ENCODE data around the gene MCM5.

The MCM5 gene

GRCh38 chr22:35413624-35414023, 13.7 kb downstream of the MCM5 start:
- no peak overlapping the region for H3K4me3 ChIP-seq (ENCODE audit: low read length)

GRCh38 chr22:35417606-35418005, 17.7 kb downstream of the MCM5 start:
- H3K4me1 ChIP-seq (ENCODE audit: control insufficient read depth, low read length), result no peaks in the 10 kb centered on the region
- H3K36me3 ChIP-seq (ENCODE audit: control insufficient read depth, low read length), result peaks cover 94% of the 10 kb centered on the region
- no peak overlapping the region for H3K4me3 ChIP-seq (ENCODE audit: low read length)
- no peak overlapping the region for H3K4me2 ChIP-seq (ENCODE audit: low read length)
- TF ChIP-seq EZH2phosphoT487 (IDR thresholded peaks at IDR 0.05; ENCODE audit: borderline replicate concordance, low read length) (no peak), CTCF (IDR thresholded peaks at IDR 0.05; ENCODE audit: low read depth, low read length, poor library complexity, severe bottlenecking) (no peak)
- no peaks in the 10 kb centered on the region for H3K27me3 ChIP-seq (ENCODE audit: control insufficient read depth, low read length)
- no peaks in the 10 kb centered on the region for H3F3A ChIP-seq (ENCODE audit: control insufficient read depth, insufficient read depth)
- H4K20me1 ChIP-seq (ENCODE audit: control insufficient read depth, insufficient read depth, low read depth, low read length), result 0 out of 2 replicates have a peak, but pooled peaks cover 4% of the 10 kb centered on the region
- H3K27ac ChIP-seq (ENCODE audit: low read depth, low read length), result no peak overlapping the region
- H3K9me2 ChIP-seq (replicated peaks; ENCODE audit: control insufficient read depth, low read length), result no peaks in the 10 kb centered on the region
- peaks cover 12% of the 10 kb centered on the region for H3K79me2 ChIP-seq (ENCODE audit: control insufficient read depth, low read length)
- no peaks in the 10 kb centered on the region for H3K9me3 ChIP-seq (ENCODE audit: control insufficient read depth, insufficient read depth, low read length)

More at GRCh38 chr22:35413624-35414023, 13.7 kb downstream of the MCM5 start:
- H3K4me1 ChIP-seq (ENCODE audit: control insufficient read depth, low read length), result peaks cover 32% of the 10 kb centered on the region
- H3K9me2 ChIP-seq (replicated peaks; ENCODE audit: control insufficient read depth, low read length), result no peaks in the 10 kb centered on the region
- TF ChIP-seq EZH2phosphoT487 (IDR thresholded peaks at IDR 0.05; ENCODE audit: borderline replicate concordance, low read length), result no peak
- TF ChIP-seq CTCF (IDR thresholded peaks at IDR 0.05; ENCODE audit: low read depth, low read length, poor library complexity, severe bottlenecking), result no peak
- H3K79me2 ChIP-seq (ENCODE audit: control insufficient read depth, low read length), result peaks cover 34% of the 10 kb centered on the region
- H3K4me2 ChIP-seq (ENCODE audit: low read length), result no peak overlapping the region
- 0 out of 2 replicates have a peak, but pooled peaks cover 7% of the 10 kb centered on the region for H4K20me1 ChIP-seq (ENCODE audit: control insufficient read depth, insufficient read depth, low read depth, low read length)
- peaks cover 19% of the 10 kb centered on the region for H3F3A ChIP-seq (ENCODE audit: control insufficient read depth, insufficient read depth)
- H3K36me3 ChIP-seq (ENCODE audit: control insufficient read depth, low read length), result peaks cover 93% of the 10 kb centered on the region
- no peak overlapping the region for H3K27ac ChIP-seq (ENCODE audit: low read depth, low read length)
- no peaks in the 10 kb centered on the region for H3K9me3 ChIP-seq (ENCODE audit: control insufficient read depth, insufficient read depth, low read length)
- H3K27me3 ChIP-seq (ENCODE audit: control insufficient read depth, low read length), result no peaks in the 10 kb centered on the region

GRCh38 chr22:35418088-35418487, 18.1 kb downstream of the MCM5 start:
- Histone ChIP-seq H3K79me2 (ENCODE audit: control insufficient read depth, low read length) (peaks cover 10% of the 10 kb centered on the region), H3K9me2 (replicated peaks; ENCODE audit: control insufficient read depth, low read length) (no peaks in the 10 kb centered on the region), H3K27me3 (ENCODE audit: control insufficient read depth, low read length) (no peaks in the 10 kb centered on the region), H3K36me3 (ENCODE audit: control insufficient read depth, low read length) (peaks cover 95% of the 10 kb centered on the region), H3K27ac (ENCODE audit: low read depth, low read length) (no peak overlapping the region), H4K20me1 (ENCODE audit: control insufficient read depth, insufficient read depth, low read depth, low read length) (0 out of 2 replicates have a peak, but pooled peaks cover 4% of the 10 kb centered on the region), H3K4me3 (ENCODE audit: low read length) (no peak overlapping the region), H3K4me1 (ENCODE audit: control insufficient read depth, low read length) (no peaks in the 10 kb centered on the region), H3K4me2 (ENCODE audit: low read length) (no peak overlapping the region), H3F3A (ENCODE audit: control insufficient read depth, insufficient read depth) (no peaks in the 10 kb centered on the region), H3K9me3 (ENCODE audit: control insufficient read depth, insufficient read depth, low read length) (no peaks in the 10 kb centered on the region)
- TF ChIP-seq EZH2phosphoT487 (IDR thresholded peaks at IDR 0.05; ENCODE audit: borderline replicate concordance, low read length) (no peak), CTCF (IDR thresholded peaks at IDR 0.05; ENCODE audit: low read depth, low read length, poor library complexity, severe bottlenecking) (no peak)
